Measurements from ENCODE around the gene TMEM26.

DNA sequence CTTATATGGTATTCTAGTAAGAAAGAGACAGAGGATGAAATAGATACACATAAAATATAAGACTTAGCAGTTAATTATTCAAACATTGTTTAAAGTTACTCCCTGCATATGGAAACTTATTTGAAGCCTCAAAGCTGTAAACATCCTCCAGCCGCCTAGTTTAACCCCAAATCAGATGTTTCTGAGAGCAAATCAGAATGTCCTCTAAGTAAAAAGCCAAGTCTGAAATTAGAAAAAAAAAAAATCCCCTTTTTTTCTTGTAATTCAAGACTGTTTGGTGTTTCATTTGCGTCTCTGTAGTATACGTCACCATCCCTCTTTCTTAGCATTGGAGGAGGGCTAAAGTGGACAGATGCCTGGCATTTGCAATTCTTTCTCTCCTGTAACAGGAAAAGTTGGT is 46.4 kb downstream of the TMEM26 start:
- TF ChIP-seq, protein P1, sequence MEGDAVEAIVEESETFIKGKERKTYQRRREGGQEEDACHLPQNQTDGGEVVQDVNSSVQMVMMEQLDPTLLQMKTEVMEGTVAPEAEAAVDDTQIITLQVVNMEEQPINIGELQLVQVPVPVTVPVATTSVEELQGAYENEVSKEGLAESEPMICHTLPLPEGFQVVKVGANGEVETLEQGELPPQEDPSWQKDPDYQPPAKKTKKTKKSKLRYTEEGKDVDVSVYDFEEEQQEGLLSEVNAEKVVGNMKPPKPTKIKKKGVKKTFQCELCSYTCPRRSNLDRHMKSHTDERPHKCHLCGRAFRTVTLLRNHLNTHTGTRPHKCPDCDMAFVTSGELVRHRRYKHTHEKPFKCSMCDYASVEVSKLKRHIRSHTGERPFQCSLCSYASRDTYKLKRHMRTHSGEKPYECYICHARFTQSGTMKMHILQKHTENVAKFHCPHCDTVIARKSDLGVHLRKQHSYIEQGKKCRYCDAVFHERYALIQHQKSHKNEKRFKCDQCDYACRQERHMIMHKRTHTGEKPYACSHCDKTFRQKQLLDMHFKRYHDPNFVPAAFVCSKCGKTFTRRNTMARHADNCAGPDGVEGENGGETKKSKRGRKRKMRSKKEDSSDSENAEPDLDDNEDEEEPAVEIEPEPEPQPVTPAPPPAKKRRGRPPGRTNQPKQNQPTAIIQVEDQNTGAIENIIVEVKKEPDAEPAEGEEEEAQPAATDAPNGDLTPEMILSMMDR (conservative IDR thresholded peaks at IDR 0.05) = no peak
- TF ChIP-seq EZH2 (IDR thresholded peaks at IDR 0.05; ENCODE audit: low read depth) = no peak

All from PC-9 (cell line).